ENCODE measurements around the gene KLK13.

The KLK13 gene

DNA sequence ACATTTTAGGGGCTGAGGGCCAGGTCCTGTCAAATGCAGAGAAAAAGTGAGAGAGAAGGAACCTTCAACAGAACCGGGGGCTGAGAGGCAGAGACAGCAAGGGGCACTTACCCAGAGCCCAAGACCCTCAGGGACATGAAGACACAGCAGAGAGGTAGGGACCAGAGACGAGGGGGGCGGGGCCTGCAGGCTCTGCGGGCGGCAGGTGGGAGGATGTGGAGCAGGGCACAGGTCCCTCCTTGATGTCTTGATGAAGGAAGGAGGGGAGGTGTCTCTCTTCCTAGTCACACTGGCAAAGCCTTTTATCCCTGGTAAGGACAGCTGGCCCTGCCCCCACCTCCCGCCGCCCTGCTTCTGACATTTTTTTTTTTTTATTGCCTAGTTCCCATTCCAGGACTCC is 17.7 kb upstream of the KLK13 start, which contains the start of gene KLK14:
Gene KLK14 (minus strand): TSS at position 277 of the 400 bp plus-strand sequence. CDS start 273 bp downstream, at position 4.
- TF ChIP-seq TCF12 (IDR thresholded peaks at IDR 0.05; ENCODE audit: low read depth): no peak
- TF ChIP-seq, protein P1, sequence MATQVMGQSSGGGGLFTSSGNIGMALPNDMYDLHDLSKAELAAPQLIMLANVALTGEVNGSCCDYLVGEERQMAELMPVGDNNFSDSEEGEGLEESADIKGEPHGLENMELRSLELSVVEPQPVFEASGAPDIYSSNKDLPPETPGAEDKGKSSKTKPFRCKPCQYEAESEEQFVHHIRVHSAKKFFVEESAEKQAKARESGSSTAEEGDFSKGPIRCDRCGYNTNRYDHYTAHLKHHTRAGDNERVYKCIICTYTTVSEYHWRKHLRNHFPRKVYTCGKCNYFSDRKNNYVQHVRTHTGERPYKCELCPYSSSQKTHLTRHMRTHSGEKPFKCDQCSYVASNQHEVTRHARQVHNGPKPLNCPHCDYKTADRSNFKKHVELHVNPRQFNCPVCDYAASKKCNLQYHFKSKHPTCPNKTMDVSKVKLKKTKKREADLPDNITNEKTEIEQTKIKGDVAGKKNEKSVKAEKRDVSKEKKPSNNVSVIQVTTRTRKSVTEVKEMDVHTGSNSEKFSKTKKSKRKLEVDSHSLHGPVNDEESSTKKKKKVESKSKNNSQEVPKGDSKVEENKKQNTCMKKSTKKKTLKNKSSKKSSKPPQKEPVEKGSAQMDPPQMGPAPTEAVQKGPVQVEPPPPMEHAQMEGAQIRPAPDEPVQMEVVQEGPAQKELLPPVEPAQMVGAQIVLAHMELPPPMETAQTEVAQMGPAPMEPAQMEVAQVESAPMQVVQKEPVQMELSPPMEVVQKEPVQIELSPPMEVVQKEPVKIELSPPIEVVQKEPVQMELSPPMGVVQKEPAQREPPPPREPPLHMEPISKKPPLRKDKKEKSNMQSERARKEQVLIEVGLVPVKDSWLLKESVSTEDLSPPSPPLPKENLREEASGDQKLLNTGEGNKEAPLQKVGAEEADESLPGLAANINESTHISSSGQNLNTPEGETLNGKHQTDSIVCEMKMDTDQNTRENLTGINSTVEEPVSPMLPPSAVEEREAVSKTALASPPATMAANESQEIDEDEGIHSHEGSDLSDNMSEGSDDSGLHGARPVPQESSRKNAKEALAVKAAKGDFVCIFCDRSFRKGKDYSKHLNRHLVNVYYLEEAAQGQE (IDR thresholded peaks at IDR 0.05; ENCODE audit: low read depth): no peak
- TF ChIP-seq ZBTB7A (IDR thresholded peaks at IDR 0.05; ENCODE audit: low read depth): no peak
- no peak for TF ChIP-seq NFIC (IDR thresholded peaks at IDR 0.05)
- TF ChIP-seq, protein P2, sequence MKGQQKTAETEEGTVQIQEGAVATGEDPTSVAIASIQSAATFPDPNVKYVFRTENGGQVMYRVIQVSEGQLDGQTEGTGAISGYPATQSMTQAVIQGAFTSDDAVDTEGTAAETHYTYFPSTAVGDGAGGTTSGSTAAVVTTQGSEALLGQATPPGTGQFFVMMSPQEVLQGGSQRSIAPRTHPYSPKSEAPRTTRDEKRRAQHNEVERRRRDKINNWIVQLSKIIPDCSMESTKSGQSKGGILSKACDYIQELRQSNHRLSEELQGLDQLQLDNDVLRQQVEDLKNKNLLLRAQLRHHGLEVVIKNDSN (IDR thresholded peaks at IDR 0.05): no peak
- no peak for TF ChIP-seq TAF1 (IDR thresholded peaks at IDR 0.05; ENCODE audit: low read depth)
- no peak for TF ChIP-seq RAD21 (IDR thresholded peaks at IDR 0.05; ENCODE audit: low read depth)
- TF ChIP-seq EP300 (IDR thresholded peaks at IDR 0.05; ENCODE audit: borderline replicate concordance): no peak
- no peak for TF ChIP-seq YY1 (IDR thresholded peaks at IDR 0.05; ENCODE audit: low read depth)
- no peak for TF ChIP-seq CEBPB (IDR thresholded peaks at IDR 0.05)
- TF ChIP-seq, protein P3, sequence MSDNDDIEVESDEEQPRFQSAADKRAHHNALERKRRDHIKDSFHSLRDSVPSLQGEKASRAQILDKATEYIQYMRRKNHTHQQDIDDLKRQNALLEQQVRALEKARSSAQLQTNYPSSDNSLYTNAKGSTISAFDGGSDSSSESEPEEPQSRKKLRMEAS (IDR thresholded peaks at IDR 0.05): no peak
- TF ChIP-seq TEAD4 (IDR thresholded peaks at IDR 0.05): no peak
- TF ChIP-seq CREB1 (IDR thresholded peaks at IDR 0.05; ENCODE audit: low read depth): no peak
- no peak for TF ChIP-seq EGR1 (IDR thresholded peaks at IDR 0.05)
- no peak for TF ChIP-seq FOXM1 (IDR thresholded peaks at IDR 0.05; ENCODE audit: borderline replicate concordance, low read depth)

DNA sequence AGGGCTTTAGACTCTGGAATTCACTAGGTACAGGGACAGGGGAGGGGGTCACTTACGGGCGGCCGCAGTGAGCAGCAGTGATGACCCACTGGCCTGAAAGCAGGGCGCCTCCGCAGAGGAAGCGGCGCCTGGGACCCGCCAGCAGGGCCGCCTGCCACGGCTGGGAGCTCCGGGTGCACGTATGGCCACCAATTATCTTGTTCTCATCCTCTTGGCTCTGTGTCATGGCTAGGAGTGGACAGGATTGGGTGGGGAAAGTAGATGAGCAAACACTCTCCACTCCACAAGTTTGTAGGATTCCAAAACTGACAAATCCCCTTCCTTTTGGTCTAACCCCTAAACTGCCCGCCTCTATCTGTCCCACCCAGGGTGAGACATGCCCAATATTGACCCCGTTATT is 16.6 kb upstream of the KLK13 start:
- TF ChIP-seq RAD21 (IDR thresholded peaks at IDR 0.05; ENCODE audit: low read depth): no peak
- TF ChIP-seq, protein P3 (IDR thresholded peaks at IDR 0.05): no peak

DNA sequence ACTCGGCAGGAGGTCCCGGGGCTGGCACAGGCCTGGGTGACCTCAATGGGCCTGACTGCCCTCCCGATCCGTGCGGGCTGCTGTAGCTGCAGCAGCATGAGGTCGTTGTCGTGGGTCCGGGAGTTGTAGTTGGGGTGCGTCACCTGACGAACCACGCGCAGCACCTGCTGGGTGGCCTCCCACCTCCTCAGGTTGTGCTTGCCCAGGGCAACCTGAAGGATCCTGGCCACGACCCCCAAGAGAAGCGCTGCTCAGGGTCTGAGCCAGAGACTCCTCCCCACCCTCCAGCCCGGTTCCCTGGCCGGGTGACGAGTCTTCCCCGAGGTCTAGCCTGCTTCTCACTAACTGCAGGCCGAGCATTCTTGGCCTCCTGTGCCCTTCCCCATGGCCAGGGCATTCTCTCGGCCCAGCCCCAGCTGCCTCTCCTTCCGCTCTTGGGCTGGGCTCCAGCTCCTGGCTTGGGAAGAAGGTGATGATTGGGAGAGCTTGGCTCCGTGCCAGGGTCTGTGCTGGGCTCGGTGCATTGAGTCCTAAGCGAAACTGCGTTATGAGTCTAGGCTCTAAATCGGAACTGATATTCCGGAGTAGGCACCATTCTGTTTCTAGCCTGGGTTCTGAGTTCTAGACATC is 14.7 kb upstream of the KLK13 start:
- TF ChIP-seq EP300 (IDR thresholded peaks at IDR 0.05; ENCODE audit: borderline replicate concordance): no peak
- no peak for TF ChIP-seq FOXM1 (IDR thresholded peaks at IDR 0.05; ENCODE audit: borderline replicate concordance, low read depth)
- TF ChIP-seq, protein P2 (IDR thresholded peaks at IDR 0.05): no peak
- TF ChIP-seq, protein P1 (IDR thresholded peaks at IDR 0.05; ENCODE audit: low read depth): no peak
- no peak for TF ChIP-seq ZBTB7A (IDR thresholded peaks at IDR 0.05; ENCODE audit: low read depth)
- no peak for TF ChIP-seq TAF1 (IDR thresholded peaks at IDR 0.05; ENCODE audit: low read depth)
- no peak for TF ChIP-seq EGR1 (IDR thresholded peaks at IDR 0.05)
- TF ChIP-seq TEAD4 (IDR thresholded peaks at IDR 0.05): no peak
- TF ChIP-seq, protein P3 (IDR thresholded peaks at IDR 0.05): no peak
- no peak for TF ChIP-seq RAD21 (IDR thresholded peaks at IDR 0.05; ENCODE audit: low read depth)
- no peak for TF ChIP-seq CEBPB (IDR thresholded peaks at IDR 0.05)
- TF ChIP-seq TCF12 (IDR thresholded peaks at IDR 0.05; ENCODE audit: low read depth): no peak
- no peak for TF ChIP-seq YY1 (IDR thresholded peaks at IDR 0.05; ENCODE audit: low read depth)
- no peak for TF ChIP-seq NFIC (IDR thresholded peaks at IDR 0.05)

DNA sequence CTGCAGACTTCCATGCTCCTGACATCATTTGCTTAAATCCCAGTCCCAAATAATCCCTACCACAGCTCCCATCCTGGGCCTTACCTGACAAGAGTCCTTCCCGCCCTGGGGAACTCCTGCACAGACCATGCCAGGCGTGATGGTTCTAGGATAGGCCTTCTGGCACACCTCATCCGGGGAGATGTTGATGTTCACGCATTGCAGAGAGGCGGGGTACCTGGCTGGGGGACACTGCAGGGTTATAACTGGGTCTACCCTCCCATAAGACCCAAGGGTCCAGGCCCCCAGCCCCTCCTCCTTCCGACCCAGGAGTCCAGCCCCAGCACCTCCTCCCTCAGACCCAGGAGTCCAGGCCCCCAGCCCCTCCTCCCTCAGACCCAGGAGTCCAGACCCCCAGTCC is 13.8 kb upstream of the KLK13 start:
- TF ChIP-seq TAF1 (IDR thresholded peaks at IDR 0.05; ENCODE audit: low read depth) (no peak), RAD21 (IDR thresholded peaks at IDR 0.05; ENCODE audit: low read depth) (no peak)

DNA sequence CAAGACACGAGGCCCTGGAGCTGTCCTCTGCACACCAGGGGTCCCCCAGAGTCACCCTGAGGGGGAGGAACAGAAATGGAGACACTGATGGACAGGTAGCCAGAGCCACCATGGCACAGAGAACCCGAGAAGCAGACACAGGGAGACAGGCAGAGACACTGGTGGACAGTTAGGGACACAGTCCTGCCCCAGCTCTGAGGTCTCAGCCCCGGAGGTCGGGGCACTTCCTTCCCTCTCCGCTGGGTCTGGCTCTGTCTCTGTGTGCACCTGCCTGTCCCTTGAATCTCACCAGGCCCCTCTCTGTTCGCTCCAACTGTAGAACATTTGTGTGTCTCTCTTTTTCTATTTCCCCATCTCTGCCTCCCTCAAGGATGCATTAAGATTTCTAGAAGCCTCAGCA is 13.2 kb upstream of the KLK13 start:
- TF ChIP-seq EGR1 (IDR thresholded peaks at IDR 0.05) (no peak), CEBPB (IDR thresholded peaks at IDR 0.05) (no peak), TEAD4 (IDR thresholded peaks at IDR 0.05) (no peak), TCF12 (IDR thresholded peaks at IDR 0.05; ENCODE audit: low read depth) (no peak), ZBTB7A (IDR thresholded peaks at IDR 0.05; ENCODE audit: low read depth) (no peak), NFIC (IDR thresholded peaks at IDR 0.05) (no peak)
- TF ChIP-seq, protein P1 (IDR thresholded peaks at IDR 0.05; ENCODE audit: low read depth): no peak
- TF ChIP-seq, protein P2 (IDR thresholded peaks at IDR 0.05): no peak
